SK-N-SH (cell line): ENCODE measurements around the gene MGAT5B. TPM values are rescaled to one million over a fixed set of nuclear protein-coding genes. Genes with fewer than 3 reads are reported as not detected.
A peak's percentile ranks its signal among the peaks of the same experiment; 100 is the strongest.
"Not testable (repeated sequence)": the region's sequence is repeated elsewhere in the genome, so short reads cannot be mapped to it uniquely, and the experiment has no call there.

Source experiments
- CTCF ChIA-PET: fragments of 300-600, 350-600 bp; formaldehyde crosslinking; extraction: SDS; loops from one replicate; lab custom pipeline; 2021; lab: Yijun Ruan, JAX
- POLR2A ChIA-PET: fragments of 350-600 bp; sonication (Branson Sonifier 250); formaldehyde crosslinking; extraction: SDS; loops from one replicate; lab custom pipeline; 2020; ENCODE audit warnings: antibody characterized with exemption, inconsistent platforms; lab: Yijun Ruan, JAX
- DNase-seq: peaks from one replicate; pipeline ENCODE4 v3.0.0; 2012
- H2AFZ ChIP-seq: fragments of 200-600 bp; sonication (generic); 2 replicates; pipeline ENCODE4 v1.8.1; 2016; ENCODE audit warnings: antibody characterized with exemption, mild to moderate bottlenecking, low read depth
- H3F3A ChIP-seq: fragments of 200-600 bp; sonication (generic); replicated peaks from 2 replicates; pipeline ENCODE3; 2016; ENCODE audit warnings: antibody characterized with exemption, mild to moderate bottlenecking; ENCODE audit not compliant: insufficient read depth
- H3K27ac ChIP-seq, 2 experiments: fragments of 200-500 bp in 1 of 2; fragments of 200-600 bp in 1 of 2; sonication (Bioruptor generic) in 1 of 2; sonication (generic), shearing (Covaris generic) in 1 of 2; 2 replicates each; pipeline versions ENCODE4 v1.5.1 to v1.6.1; 2014 to 2016; ENCODE audit warnings: low read depth in 2 of 2, inconsistent platforms in 1 of 2, low read length in 1 of 2, mild to moderate bottlenecking in 1 of 2, mixed read lengths in 1 of 2
- H3K27me3 ChIP-seq: fragments of 200-600 bp; sonication (generic), shearing (Covaris generic); 2 replicates; pipeline ENCODE4 v1.6.1; 2016; ENCODE audit warnings: mixed run types; ENCODE audit not compliant: insufficient read depth
- H3K36me3 ChIP-seq, 2 experiments: fragments of 200-500 bp in 1 of 2; fragments of 200-600 bp in 1 of 2; sonication (Bioruptor generic) in 1 of 2; sonication (generic) in 1 of 2; replicated peaks in 1 of 2; 2 replicates each; pipeline versions ENCODE3 to v1.5.1; 2014 to 2016; ENCODE audit warnings: low read length in 1 of 2, mild to moderate bottlenecking in 1 of 2; ENCODE audit not compliant: insufficient read depth in 2 of 2, control insufficient read depth in 1 of 2
- H3K4me1 ChIP-seq, 2 experiments: fragments of 200-500 bp in 1 of 2; fragments of 200-600 bp in 1 of 2; sonication (Bioruptor generic) in 1 of 2; sonication (generic), shearing (Covaris generic) in 1 of 2; 2 replicates each; pipeline versions ENCODE4 v1.5.1 to v1.6.1; 2014 to 2016; ENCODE audit warnings: low read depth in 1 of 2, low read length in 1 of 2, mixed run types in 1 of 2; ENCODE audit not compliant: insufficient read depth in 2 of 2, control insufficient read depth in 1 of 2
- H3K4me2 ChIP-seq: fragments of 200-600 bp; sonication (generic), shearing (Covaris generic); 2 replicates; pipeline ENCODE4 v1.6.1; 2017; ENCODE audit warnings: mixed run types
- H3K4me3 ChIP-seq, 2 experiments: fragments of 200-500 bp in 1 of 2; fragments of 200-600 bp in 1 of 2; sonication (Bioruptor generic) in 1 of 2; sonication (generic), shearing (Covaris generic) in 1 of 2; 2 replicates each; pipeline versions ENCODE4 v1.5.1 to v1.8.1; 2014 to 2016; ENCODE audit warnings: low read depth in 2 of 2, inconsistent platforms in 1 of 2, low read length in 1 of 2, mild to moderate bottlenecking in 1 of 2, mixed read lengths in 1 of 2, moderate library complexity in 1 of 2
- H3K79me2 ChIP-seq: fragments of 200-600 bp; sonication (generic); 2 replicates; pipeline ENCODE4 v1.8.1; 2017; ENCODE audit warnings: mild to moderate bottlenecking; ENCODE audit not compliant: insufficient read depth
- H3K9ac ChIP-seq: fragments of 200-600 bp; sonication (generic); 2 replicates; pipeline ENCODE4 v1.6.1; 2017; ENCODE audit warnings: mixed run types
- H3K9me2 ChIP-seq: fragments of 200-600 bp; sonication (generic); 2 replicates; pipeline ENCODE4 v1.6.1; 2017; ENCODE audit warnings: mixed run types
- H3K9me3 ChIP-seq: fragments of 200-600 bp; sonication (generic); 2 replicates; pipeline ENCODE4 v1.6.1; 2017; ENCODE audit warnings: mixed run types, mild to moderate bottlenecking, moderate library complexity
- H4K20me1 ChIP-seq: fragments of 200-600 bp; sonication (generic); 2 replicates; pipeline ENCODE4 v1.6.1; 2017; ENCODE audit warnings: mild to moderate bottlenecking, mixed run types; ENCODE audit not compliant: insufficient read depth
- CHD2 ChIP-seq: fragments of 150-350 bp; IDR thresholded peaks from 2 replicates; pipeline ENCODE4 v1.6.1; 2018; ENCODE audit warnings: low read length; ENCODE audit not compliant: partially characterized antibody
- EP300 ChIP-seq, 2 experiments: IDR thresholded peaks; 2 replicates each; pipeline versions ENCODE4 v1.4.0 to v1.6.1; 2012; ENCODE audit warnings: borderline replicate concordance in 1 of 2, low read depth in 1 of 2, low read length in 1 of 2
- FOSL2 ChIP-seq: IDR thresholded peaks from 2 replicates; pipeline ENCODE4 v1.4.0; 2012; ENCODE audit warnings: low read depth, mild to moderate bottlenecking, moderate library complexity, borderline replicate concordance
- GATA2 ChIP-seq: sonication (generic); formaldehyde crosslinking; IDR thresholded peaks from 2 replicates; pipeline ENCODE4 v1.5.0; 2020; ENCODE audit warnings: mild to moderate bottlenecking, missing genetic modification reagents
- PBX3 ChIP-seq: IDR thresholded peaks from 2 replicates; pipeline ENCODE4; 2012
- WGBS: methylation state at CpG from one replicate; pipeline ENCODE4 v1.1.6; 2017; ENCODE audit warnings: low lambda C conversion rate; 5-methylcytosine and 5-hydroxymethylcytosine counted together
- polyA plus RNA-seq, 3 experiments: library from polyadenylated mRNA; depleted of rRNA; stranded (reverse); fragments of >200 nt; gene quantifications; 2 replicates each; pipeline ENCODE4 v1.2.3, GENCODE V29; 2012
- TF ChIP-seq, protein P1 (sequence below): IDR thresholded peaks from 2 replicates; pipeline ENCODE4 v1.4.0; 2012; ENCODE audit warnings: low read depth

The MGAT5B gene
- polyA plus RNA-seq, 1 of the 3 experiments (the other 2 are of a cell fraction) = 13.8 TPM

DNA sequence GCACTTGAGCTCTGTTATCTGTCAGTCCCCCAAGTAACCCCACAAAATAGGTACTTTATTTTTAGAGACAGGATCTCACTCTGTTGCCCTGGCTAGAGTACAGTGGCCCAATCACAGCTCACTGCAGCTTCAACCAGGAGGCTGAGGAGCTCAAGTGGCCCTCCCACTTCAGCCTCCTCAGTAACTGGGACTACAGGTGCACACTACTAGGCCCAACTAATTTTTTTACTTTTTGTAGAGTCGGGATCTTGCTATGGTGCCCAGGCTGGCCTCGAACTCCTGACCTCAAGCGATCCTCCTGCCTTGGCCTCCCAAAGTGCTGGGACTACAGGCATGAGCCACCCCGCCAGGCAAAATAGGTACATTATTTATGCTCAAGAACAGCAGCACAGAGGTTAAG lies 99.6 kb downstream of the MGAT5B start:
- no peaks in the 10 kb centered on the region for H3K36me3 ChIP-seq
- H3K27me3 ChIP-seq = peaks cover 41% of the 10 kb centered on the region; the same call in 1 of the 2 replicates
- H3K4me1 ChIP-seq = peaks cover 3 to 20% of the 10 kb centered on the region in 2 experiments; a peak in 1 of 4 replicates
- no peak overlapping the region for H2AFZ ChIP-seq
- no peaks in the 10 kb centered on the region for H3F3A ChIP-seq
- DNase-seq = no peak
- H3K79me2 ChIP-seq = no peaks in the 10 kb centered on the region
- TF ChIP-seq FOSL2 = no peak
- TF ChIP-seq, all 33 proteins: peak for 0
- Histone ChIP-seq H3K9me2 (no peaks in the 10 kb centered on the region), H3K27ac (no peak overlapping the region), H4K20me1 (no peaks in the 10 kb centered on the region), H3K9me3 (no peaks in the 10 kb centered on the region), H3K4me3 (no peak overlapping the region), H3K9ac (no peak overlapping the region), H3K4me2 (no peak overlapping the region)
- WGBS = 87% methylated on average over 4 of the region's 4 CpGs
- ChIA-PET POLR2A (no interaction called here), CTCF (interaction anchor here (0.7 to 2.4 kb wide), 4 partner anchors 28 to 100 kb away, joined by 4 to 10 read pairs (median 6); partner anchors contain the start of gene MGAT5B)

DNA sequence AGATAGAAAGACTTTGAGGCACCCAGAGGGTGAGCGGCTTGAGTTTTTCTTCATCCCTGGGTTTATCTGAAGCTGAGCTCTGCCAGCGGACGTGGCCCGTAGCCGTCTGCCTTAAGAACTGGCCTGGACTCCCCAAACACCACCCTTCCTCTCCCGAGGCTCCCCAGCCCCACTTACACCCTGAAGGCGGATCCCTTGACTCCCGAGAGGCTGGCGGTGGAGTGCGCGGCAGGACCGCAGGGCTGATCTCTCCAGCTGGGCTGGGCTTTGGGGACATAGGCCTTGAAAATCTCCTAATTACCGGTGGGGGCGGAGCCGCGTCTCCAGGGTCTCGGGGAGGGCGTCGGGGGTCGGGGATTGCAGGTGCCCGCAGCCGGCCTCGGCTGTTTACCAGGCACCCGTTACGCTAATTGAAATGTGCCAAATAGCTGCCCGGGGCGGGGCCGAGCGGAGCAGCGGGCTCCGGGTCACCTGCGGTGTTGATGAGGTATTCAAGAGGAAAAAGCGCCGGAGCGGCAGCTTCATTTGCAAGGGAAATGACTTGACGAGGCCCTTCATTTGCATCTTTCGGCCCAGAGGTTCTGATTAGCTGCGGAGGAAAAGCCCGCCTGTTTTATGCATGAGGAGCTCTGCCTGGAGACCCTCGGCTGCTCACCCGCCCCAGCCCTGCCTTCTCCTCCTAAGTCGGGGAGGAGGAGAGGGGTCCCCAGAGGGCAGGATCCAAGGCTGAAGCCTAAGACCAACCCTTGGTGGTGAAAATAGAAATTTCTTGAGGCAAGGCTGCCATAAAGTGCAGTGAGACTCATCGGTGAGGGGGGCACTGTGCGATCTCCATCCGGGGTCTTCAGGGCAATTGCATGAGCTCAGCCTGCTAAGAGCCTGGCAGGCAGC lies 100.7 kb downstream of the MGAT5B start:
- H2AFZ ChIP-seq = peak overlapping the region; percentile 75
- H3K4me1 ChIP-seq = peaks cover 3 to 20% of the 10 kb centered on the region in 2 experiments; a peak in 1 of 4 replicates
- H3K79me2 ChIP-seq = no peaks in the 10 kb centered on the region
- H3K36me3 ChIP-seq = no peaks in the 10 kb centered on the region
- peaks cover 41% of the 10 kb centered on the region; the same call in 1 of the 2 replicates for H3K27me3 ChIP-seq
- H3K27ac ChIP-seq = peak overlapping the region in 1 of 2 experiments; percentile 85; a peak in 2 of 4 replicates
- WGBS = 30% methylated on average over 45 of the region's 45 CpGs
- no peaks in the 10 kb centered on the region for H3K9me2 ChIP-seq
- H3K4me2 ChIP-seq = peak overlapping the region; percentile 63
- no peaks in the 10 kb centered on the region for H3K9me3 ChIP-seq
- peak; percentile 84 for DNase-seq
- H3K9ac ChIP-seq = no peak overlapping the region
- peak overlapping the region; percentile 28 to 39; a peak in 3 of 4 replicates for H3K4me3 ChIP-seq
- peak in 1 of 2 experiments; percentile 45; a peak in 1 of 4 replicates for TF ChIP-seq EP300 (IDR thresholded peaks at IDR 0.05; ENCODE audit: borderline replicate concordance in 1 of 2, low read depth in 1 of 2, low read length in 1 of 2)
- TF ChIP-seq GATA2 (CRISPR knock-in tag) = no peak
- TF ChIP-seq, all 33 proteins: peak for 1
- H3F3A ChIP-seq = no peaks in the 10 kb centered on the region
- CTCF ChIA-PET = interaction anchor here (0.7 to 2.4 kb wide), 14 partner anchors 10 to 312 kb away, joined by 3 to 13 read pairs (median 3); partner anchors contain the start of gene MGAT5B
- H4K20me1 ChIP-seq = no peaks in the 10 kb centered on the region
- POLR2A ChIA-PET = interaction anchor here (0.5 to 1.9 kb wide), 13 partner anchors 11 to 294 kb away, joined by 3 to 11 read pairs (median 3); partner anchors contain the start of gene MGAT5B

- H4K20me1 ChIP-seq = no peaks in the 10 kb centered on the region
- POLR2A ChIA-PET = interaction anchor here (0.6 to 1.9 kb wide), 13 partner anchors 12 to 964 kb away, joined by 3 to 11 read pairs (median 4); partner anchors contain the start of gene MGAT5B
- H3K4me2 ChIP-seq = peak overlapping the region; percentile 63
- CTCF ChIA-PET = interaction anchor here (0.7 to 1.9 kb wide), 13 partner anchors 9 to 311 kb away, joined by 3 to 13 read pairs (median 3); partner anchors contain the start of gene MGAT5B
- no peaks in the 10 kb centered on the region for H3K79me2 ChIP-seq
- H3K27ac ChIP-seq = peak overlapping the region in 1 of 2 experiments; percentile 85; a peak in 2 of 4 replicates
- 18% methylated on average over 9 of the region's 13 CpGs for WGBS
- no peak overlapping the region for H3K9ac ChIP-seq
- DNase-seq = peak; percentile 94
- peaks cover 41% of the 10 kb centered on the region; the same call in 1 of the 2 replicates for H3K27me3 ChIP-seq
- no peaks in the 10 kb centered on the region for H3K9me2 ChIP-seq
- no peaks in the 10 kb centered on the region for H3K36me3 ChIP-seq
- TF ChIP-seq, protein P1, sequence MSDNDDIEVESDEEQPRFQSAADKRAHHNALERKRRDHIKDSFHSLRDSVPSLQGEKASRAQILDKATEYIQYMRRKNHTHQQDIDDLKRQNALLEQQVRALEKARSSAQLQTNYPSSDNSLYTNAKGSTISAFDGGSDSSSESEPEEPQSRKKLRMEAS = peak; percentile 59; the same call in 1 of the 2 replicates
- TF ChIP-seq PBX3 (no peak), CHD2 (peak; percentile 42)
- peaks cover 3 to 20% of the 10 kb centered on the region in 2 experiments; a peak in 1 of 4 replicates for H3K4me1 ChIP-seq
- peak overlapping the region; percentile 28 to 39; a peak in 3 of 4 replicates for H3K4me3 ChIP-seq
- peak overlapping the region; percentile 75 for H2AFZ ChIP-seq
- no peaks in the 10 kb centered on the region for H3K9me3 ChIP-seq
- no peaks in the 10 kb centered on the region for H3F3A ChIP-seq
Measured at GRCh38 chr17:76969598-76970172, 101.5 kb downstream of the MGAT5B start.

GRCh38 chr17:76970228-76970627 lies 102.0 kb downstream of the MGAT5B start:
- DNase-seq, H3K4me3 ChIP-seq, H3F3A ChIP-seq, H3K79me2 ChIP-seq, H2AFZ ChIP-seq, H3K9me3 ChIP-seq, H3K9ac ChIP-seq, H4K20me1 ChIP-seq, H3K36me3 ChIP-seq, H3K4me2 ChIP-seq, H3K9me2 ChIP-seq: not testable (repeated sequence)
- POLR2A ChIA-PET = interaction anchor here (0.6 to 1.9 kb wide), 4 partner anchors 11 to 963 kb away, joined by 3 to 11 read pairs (median 6); no protein-coding TSS in a partner anchor
- WGBS = 91% methylated on average over 5 of the region's 5 CpGs
- H3K27ac ChIP-seq = peak overlapping the region in 1 of 2 experiments; percentile 85; a peak in 2 of 4 replicates
- peaks cover 3 to 20% of the 10 kb centered on the region in 2 experiments; a peak in 1 of 4 replicates for H3K4me1 ChIP-seq
- H3K27me3 ChIP-seq = peaks cover 38% of the 10 kb centered on the region; the same call in 1 of the 2 replicates
- CTCF ChIA-PET = interaction anchor here (1.1 to 3.3 kb wide), 6 partner anchors 23 to 131 kb away, joined by 3 to 17 read pairs (median 3); no protein-coding TSS in a partner anchor
